H1 (cell line): ENCODE measurements around the gene TDRD1. TPM values are rescaled to one million over a fixed set of nuclear protein-coding genes. Genes with fewer than 3 reads are reported as not detected.

Experiments used
- CTCF ChIA-PET: fragments of 300-600 bp; sonication (Branson Sonifier 250); formaldehyde crosslinking; loops from one replicate; lab custom pipeline; 2021; ENCODE audit not compliant: partially characterized antibody; lab: Charles Lee
- POLR2A ChIA-PET: fragments of 300-600 bp; sonication (Branson Sonifier 250); formaldehyde crosslinking; loops from one replicate; lab custom pipeline; 2021; ENCODE audit warnings: inconsistent platforms; ENCODE audit not compliant: partially characterized antibody; lab: Charles Lee
- DNase-seq, 2 experiments: peaks; one replicate each; pipeline versions ENCODE4 v3.0.0 to v3.0.0-alpha.2; 2010 to 2022; ENCODE audit warnings: low spot score in 2 of 2, low read depth in 1 of 2, mixed read lengths in 1 of 2
- FAIRE-seq: peaks from 2 replicates; lab custom pipeline; 2011; peaks lifted over from hg19 to GRCh38; lab: Jason Lieb, UNC
- H2AFZ ChIP-seq: 2 replicates; pipeline ENCODE4 v1.8.1; 2012; ENCODE audit warnings: low read length, inconsistent platforms
- H2AK5ac ChIP-seq: 2 replicates; pipeline ENCODE4 v1.6.1; 2013; ENCODE audit warnings: low read depth, low read length
- H2BK120ac ChIP-seq: replicated peaks from 2 replicates; pipeline ENCODE3; 2013; ENCODE audit warnings: low read depth, low read length, inconsistent platforms
- H2BK12ac ChIP-seq: 2 replicates; pipeline ENCODE4 v1.6.1; 2013; ENCODE audit warnings: low read depth, low read length
- H2BK15ac ChIP-seq: 2 replicates; pipeline ENCODE4 v1.6.1; 2013; ENCODE audit warnings: low read length
- H2BK20ac ChIP-seq: 2 replicates; pipeline ENCODE4 v1.6.1; 2013; ENCODE audit warnings: low read length
- H2BK5ac ChIP-seq: 2 replicates; pipeline ENCODE4 v1.6.1; 2013; ENCODE audit warnings: low read depth, low read length
- H3K14ac ChIP-seq: 2 replicates; pipeline ENCODE4 v1.6.1; 2013; ENCODE audit warnings: inconsistent platforms; ENCODE audit not compliant: insufficient read length
- H3K18ac ChIP-seq: 2 replicates; pipeline ENCODE4 v1.6.1; 2013; ENCODE audit warnings: low read length; ENCODE audit errors: extremely low read depth
- H3K23ac ChIP-seq: 2 replicates; pipeline ENCODE4 v1.6.1; 2013; ENCODE audit warnings: inconsistent platforms; ENCODE audit not compliant: insufficient read length
- H3K23me2 ChIP-seq: 2 replicates; pipeline ENCODE4 v1.6.1; 2013; ENCODE audit warnings: low read depth, low read length
- H3K27ac ChIP-seq: 2 replicates; pipeline ENCODE4 v1.6.1; 2011; ENCODE audit warnings: low read depth, low read length, inconsistent platforms
- H3K27me3 ChIP-seq, 4 experiments: replicated peaks in 1 of 4; 1 replicate in 1 of 4; 2 replicates in 3 of 4; pipeline versions ENCODE4 v1.6.1 to v1.8.1; 2011 to 2013; ENCODE audit warnings: low read length in 3 of 4, mild to moderate bottlenecking in 3 of 4, inconsistent platforms in 2 of 4, mixed read lengths in 2 of 4, moderate library complexity in 1 of 4; ENCODE audit not compliant: control insufficient read depth in 3 of 4, insufficient read depth in 3 of 4; ENCODE audit errors: extremely low read depth in 1 of 4
- H3K36me3 ChIP-seq, 4 experiments: 2 replicates each; pipeline versions ENCODE4 v1.6.1 to v1.8.1; 2011 to 2013; ENCODE audit warnings: mild to moderate bottlenecking in 4 of 4, low read length in 3 of 4, moderate library complexity in 2 of 4, control low read depth in 1 of 4, inconsistent platforms in 1 of 4; ENCODE audit not compliant: insufficient read depth in 4 of 4, control insufficient read depth in 2 of 4
- H3K4ac ChIP-seq: replicated peaks from 2 replicates; pipeline ENCODE3; 2013; ENCODE audit warnings: low read length, low read depth, mixed read lengths, inconsistent platforms; ENCODE audit not compliant: insufficient read length
- H3K4me1 ChIP-seq, 4 experiments: replicated peaks in 1 of 4; 1 replicate in 1 of 4; 2 replicates in 3 of 4; pipeline versions ENCODE4 v1.6.1 to v1.8.1; 2011 to 2013; ENCODE audit warnings: low read length in 3 of 4, inconsistent platforms in 2 of 4, mixed read lengths in 1 of 4; ENCODE audit not compliant: insufficient read depth in 4 of 4, control insufficient read depth in 3 of 4
- H3K4me2 ChIP-seq, 2 experiments: 2 replicates each; pipeline versions ENCODE4 v1.6.1 to v1.8.1; 2011 to 2013; ENCODE audit warnings: low read depth in 2 of 2, low read length in 2 of 2, control low read depth in 1 of 2, inconsistent platforms in 1 of 2, mild to moderate bottlenecking in 1 of 2; ENCODE audit not compliant: insufficient read depth in 1 of 2
- H3K4me3 ChIP-seq, 4 experiments: fragments of 200-600, 300-600 bp in 1 of 4; sonication (generic), shearing (Covaris generic), sonication (Bioruptor Twin) in 1 of 4; 2 replicates each; pipeline versions ENCODE4 v1.5.1 to v1.8.1; 2011 to 2016; ENCODE audit warnings: low read length in 4 of 4, low read depth in 3 of 4, control low read depth in 2 of 4, inconsistent platforms in 2 of 4, mild to moderate bottlenecking in 2 of 4, mixed read lengths in 1 of 4, moderate library complexity in 1 of 4; ENCODE audit not compliant: insufficient read depth in 2 of 4; ENCODE audit errors: extremely low read depth in 1 of 4
- H3K56ac ChIP-seq: replicated peaks from 2 replicates; pipeline ENCODE3; 2013; ENCODE audit warnings: low read depth, mild to moderate bottlenecking, mixed read lengths, low read length, inconsistent platforms; ENCODE audit not compliant: insufficient read length
- H3K79me1 ChIP-seq: 2 replicates; pipeline ENCODE4 v1.6.1; 2013; ENCODE audit warnings: low read depth, low read length, control low read depth
- H3K79me2 ChIP-seq, 2 experiments: 2 replicates each; pipeline versions ENCODE4 v1.6.1 to v1.8.1; 2012 to 2013; ENCODE audit warnings: low read length in 2 of 2, mild to moderate bottlenecking in 2 of 2, inconsistent platforms in 1 of 2; ENCODE audit not compliant: insufficient read depth in 2 of 2, control insufficient read depth in 1 of 2
- H3K9ac ChIP-seq, 4 experiments: replicated peaks in 1 of 4; 1 replicate in 1 of 4; 2 replicates in 3 of 4; pipeline versions ENCODE4 v1.6.1 to v1.8.1; 2011 to 2013; ENCODE audit warnings: low read depth in 3 of 4, low read length in 3 of 4, control low read depth in 2 of 4, mild to moderate bottlenecking in 2 of 4, moderate library complexity in 2 of 4, inconsistent platforms in 1 of 4; ENCODE audit errors: extremely low read depth in 1 of 4
- H3K9me3 ChIP-seq, 2 experiments: 2 replicates each; pipeline versions ENCODE4 v1.6.1 to v1.8.1; 2012 to 2013; ENCODE audit warnings: mild to moderate bottlenecking in 2 of 2, moderate library complexity in 2 of 2, control low read depth in 1 of 2, inconsistent platforms in 1 of 2, low read depth in 1 of 2, low read length in 1 of 2, mixed read lengths in 1 of 2; ENCODE audit not compliant: insufficient read depth in 2 of 2
- H4K20me1 ChIP-seq, 2 experiments: replicated peaks in 1 of 2; 2 replicates each; pipeline versions ENCODE3 to v1.8.1; 2011 to 2013; ENCODE audit warnings: inconsistent platforms in 2 of 2, low read length in 2 of 2, mild to moderate bottlenecking in 1 of 2; ENCODE audit not compliant: insufficient read depth in 2 of 2, control insufficient read depth in 1 of 2
- H4K5ac ChIP-seq: 2 replicates; pipeline ENCODE4 v1.6.1; 2013; ENCODE audit warnings: low read length, low read depth, mixed read lengths, inconsistent platforms; ENCODE audit not compliant: insufficient read length
- H4K8ac ChIP-seq: 2 replicates; pipeline ENCODE4 v1.8.0; 2013; ENCODE audit warnings: mild to moderate bottlenecking, moderate library complexity, low read length, inconsistent platforms; ENCODE audit not compliant: insufficient read depth; ENCODE audit errors: extremely low read depth
- H4K91ac ChIP-seq: replicated peaks from 2 replicates; pipeline ENCODE3; 2013; ENCODE audit warnings: low read length, mixed read lengths, inconsistent platforms; ENCODE audit not compliant: insufficient read length
- ASH2L ChIP-seq: fragments of 200-600, 300-600 bp; sonication (generic); IDR thresholded peaks from one replicate; pipeline ENCODE4 v1.7.1; 2017; ENCODE audit warnings: low read length
- BRCA1 ChIP-seq: IDR thresholded peaks from 2 replicates; pipeline ENCODE4 v1.6.1; 2012; ENCODE audit warnings: low read depth, low read length, improper control_type of control experiment
- HDAC6 ChIP-seq: IDR thresholded peaks from one replicate; pipeline ENCODE4 v1.7.1; 2012; ENCODE audit warnings: low read depth, mild to moderate bottlenecking, inconsistent platforms, low read length, moderate library complexity
- JUN ChIP-seq: IDR thresholded peaks from 2 replicates; pipeline ENCODE4 v1.6.1; 2011; ENCODE audit warnings: low read depth, mild to moderate bottlenecking, improper control_type of control experiment, low read length
- RXRA ChIP-seq: IDR thresholded peaks from 2 replicates; pipeline ENCODE4 v1.6.1; 2011; ENCODE audit warnings: low read depth, mild to moderate bottlenecking, low read length, moderate library complexity; ENCODE audit not compliant: insufficient read depth
- SIX5 ChIP-seq: IDR thresholded peaks from 2 replicates; pipeline ENCODE4 v1.6.1; 2011; ENCODE audit warnings: mild to moderate bottlenecking, low read depth, low read length
- WGBS, 2 experiments: shearing (Covaris generic) in 1 of 2; methylation state at CpG; one replicate each; pipeline versions ENCODE4 v1.1.6 to v1.1.7; 2013 to 2015; ENCODE audit warnings: low lambda C conversion rate in 2 of 2, mixed read lengths in 2 of 2, inconsistent platforms in 1 of 2, low coverage in 1 of 2, missing lambda C conversion rate in 1 of 2; ENCODE audit not compliant: insufficient replicate concordance in 2 of 2, insufficient coverage in 1 of 2, insufficient read length in 1 of 2; ENCODE audit errors: extremely low coverage in 1 of 2, missing lambda C conversion rate in 1 of 2; 5-methylcytosine and 5-hydroxymethylcytosine counted together
- polyA plus RNA-seq, 7 experiments: library from polyadenylated mRNA; depleted of rRNA in 3 of 7; stranded (reverse) in 5 of 7; unstranded in 2 of 7; fragments of >200 nt in 5 of 7; fragments of 200-250 nt in 2 of 7; gene quantifications; 1 replicate in 5 of 7; 2 replicates in 1 of 7; 4 replicates in 1 of 7; pipeline versions ENCODE4 v1.2.1 to v1.2.3, GENCODE V29; 2011 to 2013; ENCODE audit warnings: missing spikeins in 2 of 7, mixed read lengths in 2 of 7
- total RNA-seq: library from RNA; stranded (reverse); fragmentation: NEBNext Ultra II Directional; extraction: Animal tissue kit (Norgen Biotek cat#: 25700); gene quantifications from 2 replicates; pipeline ENCODE4 v1.2.1, GENCODE V29; 2021

The TDRD1 gene
- total and polyA plus RNA-seq, 2 of the 8 experiments (the other 6 are each of a cell fraction or from before 2014, with no cell fraction given): 0.02 to 0.71 TPM

GRCh38 chr10:114279289-114279688 is 100.1 kb downstream of the TDRD1 start:
- Histone ChIP-seq H2BK120ac (no peak overlapping the region), H2BK20ac (no peak overlapping the region), H3K9ac (no peak overlapping the region), H3K23ac (no peak overlapping the region), H2AK5ac (no peak overlapping the region), H3K27ac (no peak overlapping the region), H3K14ac (no peak overlapping the region), H2BK15ac (no peak overlapping the region), H3K79me2 (no peaks in the 10 kb centered on the region), H3K9me3 (no peaks in the 10 kb centered on the region), H3K27me3 (no peaks in the 10 kb centered on the region; a peak in 1 of 7 replicates), H3K56ac (no peak overlapping the region), H4K91ac (no peak overlapping the region), H3K4me1 (no peaks in the 10 kb centered on the region; a peak in 1 of 7 replicates), H2AFZ (no peak overlapping the region), H2BK5ac (no peak overlapping the region), H3K18ac (no peak overlapping the region), H3K4me2 (no peak overlapping the region), H4K20me1 (no peaks in the 10 kb centered on the region), H4K8ac (no peak overlapping the region), H4K5ac (no peak overlapping the region), H3K36me3 (no peaks in the 10 kb centered on the region), H2BK12ac (no peak overlapping the region), H3K79me1 (no peaks in the 10 kb centered on the region), H3K23me2 (no peaks in the 10 kb centered on the region), H3K4ac (no peak overlapping the region), H3K4me3 (no peak overlapping the region)
- FAIRE-seq (no peak), DNase-seq (no peak)
- no peak for TF ChIP-seq HDAC6
- TF ChIP-seq BRCA1: no peak
- no peak for TF ChIP-seq SIX5
- no peak for TF ChIP-seq JUN
- TF ChIP-seq RXRA: no peak
- no peak for TF ChIP-seq ASH2L
- POLR2A ChIA-PET: no interaction called here
- WGBS, 2 experiments: 96% methylated on average over 3 of the region's 4 CpGs; no CpG with 5 or more reads in 1 of the 2 experiments
- CTCF ChIA-PET: interaction anchor here (1.5 to 4.1 kb wide), 3 partner anchors 12 to 193 kb away, joined by 3 to 15 read pairs (median 4); no protein-coding TSS in a partner anchor
